HG02763 (cell line): ENCODE results near the gene MADD.

ENCODE experiments used
- ATAC-seq: cut with Tn5 transposase; IDR thresholded peaks from one replicate; pipeline ENCODE4 v1.9.1; 2021; ENCODE audit warnings: mild to moderate bottlenecking, moderate library complexity; ENCODE audit not compliant: unreplicated experiment

MADD gene

GRCh38 chr11:47378010-47378835 is 108.3 kb downstream of the MADD start, which contains the start of gene SPI1:
TSS of gene SPI1 (minus strand) at chr11:47378547. CDS start at chr11:47378353, 194 bp downstream.
- peak; percentile 78 for ATAC-seq

GRCh38 chr11:47378836-47379170 is 108.9 kb downstream of the MADD start:
- ATAC-seq, result peak; percentile 2

GRCh38 chr11:47379317-47379716 is 109.4 kb downstream of the MADD start:
- no peak for ATAC-seq
